HCT116 (cell line): ENCODE measurements around the gene LGALS7. TPM values are rescaled to one million over a fixed set of nuclear protein-coding genes. Genes with fewer than 3 reads are reported as not detected.

Experiments
- ATAC-seq: fragments of 200-7000 bp; cut with Tn5 transposase; 2 replicates; pipeline ENCODE4 v1.9.1; 2020; ENCODE audit warnings: mild to moderate bottlenecking, moderate library complexity
- BruUV-seq: library from RNA; stranded (reverse); fragments of 400-500 nt; replicated peaks from 2 replicates; lab custom pipeline; 2021; lab: Mats Ljungman, UMichigan
- CTCF ChIA-PET: fragments of 300-600 bp; sonication (Branson Sonifier 250); formaldehyde crosslinking; loops from one replicate; lab custom pipeline; 2021; ENCODE audit warnings: antibody characterized with exemption; lab: Charles Lee
- POLR2A ChIA-PET: fragments of 300-600, 350-600 bp; sonication (Branson Sonifier 250); formaldehyde crosslinking; loops from one replicate; lab custom pipeline; 2021; ENCODE audit warnings: antibody characterized with exemption; lab: Charles Lee
- RAD21 ChIA-PET, 2 experiments: fragments of 300-600 bp; sonication (Branson Sonifier 250); formaldehyde crosslinking; loops; one replicate each; lab custom pipeline; 2023; ENCODE audit warnings: low total read pairs in 2 of 2; ENCODE audit not compliant: uncharacterized antibody in 2 of 2, unreplicated experiment in 2 of 2, low non-redundant PET in 1 of 2; lab: Charles Lee
- DNase-seq: peaks from one replicate; pipeline ENCODE4 v3.0.0-alpha.2; 2010; ENCODE audit warnings: low read depth, low spot score
- H2AFZ ChIP-seq: fragments of 200-600 bp; shearing (Covaris generic), sonication (generic); 2 replicates; pipeline ENCODE4 v1.6.1; 2017; ENCODE audit warnings: low read depth, mixed run types, mixed read lengths, antibody characterized with exemption, low read length; ENCODE audit not compliant: poor library complexity, severe bottlenecking
- H3K27ac ChIP-seq: 2 replicates; pipeline ENCODE4 v1.5.1; 2012; ENCODE audit warnings: low read depth, low read length
- H3K27me3 ChIP-seq: fragments of 200-600 bp; sonication (generic); 2 replicates; pipeline ENCODE4 v1.6.1; 2016; ENCODE audit warnings: mixed run types, low read length, mixed read lengths; ENCODE audit not compliant: insufficient read depth
- H3K36me3 ChIP-seq, 2 experiments: fragments of 200-500 bp in 1 of 2; fragments of 200-600 bp in 1 of 2; sonication (Bioruptor generic) in 1 of 2; sonication (generic) in 1 of 2; 2 replicates each; pipeline versions ENCODE4 v1.5.1 to v1.6.1; 2014 to 2016; ENCODE audit warnings: low read length in 2 of 2, inconsistent platforms in 1 of 2, mixed read lengths in 1 of 2, mixed run types in 1 of 2; ENCODE audit not compliant: insufficient read depth in 2 of 2, control insufficient read depth in 1 of 2
- H3K4me1 ChIP-seq, 2 experiments: fragments of 200-600 bp in 1 of 2; sonication (generic) in 1 of 2; 2 replicates each; pipeline versions ENCODE4 v1.5.1 to v1.6.1; 2012 to 2017; ENCODE audit warnings: low read length in 2 of 2, inconsistent platforms in 1 of 2, mild to moderate bottlenecking in 1 of 2, mixed read lengths in 1 of 2, mixed run types in 1 of 2, moderate library complexity in 1 of 2; ENCODE audit not compliant: insufficient read depth in 2 of 2, control insufficient read depth in 1 of 2
- H3K4me2 ChIP-seq: fragments of 200-600 bp; sonication (generic); 2 replicates; pipeline ENCODE4 v1.6.1; 2017; ENCODE audit warnings: mixed run types, low read length, mixed read lengths
- H3K4me3 ChIP-seq, 2 experiments: fragments of 200-600 bp in 1 of 2; sonication (generic) in 1 of 2; replicated peaks in 1 of 2; 2 replicates each; pipeline ENCODE4 v1.5.1; 2011 to 2016; ENCODE audit warnings: low read length in 2 of 2, control low read depth in 1 of 2, low read depth in 1 of 2, mild to moderate bottlenecking in 1 of 2, mixed read lengths in 1 of 2, mixed run types in 1 of 2
- H3K79me2 ChIP-seq: fragments of 200-600 bp; sonication (generic); 2 replicates; pipeline ENCODE4 v1.6.1; 2017; ENCODE audit warnings: mild to moderate bottlenecking, mixed run types, low read length, moderate library complexity, mixed read lengths; ENCODE audit not compliant: insufficient read depth
- H3K9ac ChIP-seq: fragments of 200-600 bp; sonication (generic); 2 replicates; pipeline ENCODE4 v1.6.1; 2016; ENCODE audit warnings: low read length, mixed read lengths
- H3K9me2 ChIP-seq: fragments of 200-600 bp; sonication (generic), shearing (Covaris generic); 2 replicates; pipeline ENCODE4 v1.6.1; 2017; ENCODE audit warnings: mixed run types, mild to moderate bottlenecking, moderate library complexity; ENCODE audit not compliant: insufficient read depth
- H3K9me3 ChIP-seq, 2 experiments: fragments of 200-500 bp in 1 of 2; fragments of 200-600 bp in 1 of 2; sonication (Bioruptor generic) in 1 of 2; sonication (generic) in 1 of 2; 2 replicates each; pipeline ENCODE4 v1.6.1; 2014 to 2017; ENCODE audit warnings: low read length in 2 of 2, mixed read lengths in 2 of 2, inconsistent platforms in 1 of 2, low read depth in 1 of 2, mild to moderate bottlenecking in 1 of 2, mixed run types in 1 of 2, moderate library complexity in 1 of 2; ENCODE audit not compliant: control insufficient read depth in 1 of 2, insufficient read depth in 1 of 2
- H4K20me1 ChIP-seq: fragments of 200-600 bp; sonication (generic), shearing (Covaris generic); 2 replicates; pipeline ENCODE4 v1.6.1; 2017; ENCODE audit warnings: mixed run types, mild to moderate bottlenecking, moderate library complexity; ENCODE audit not compliant: insufficient read depth
- CEBPB ChIP-seq: IDR thresholded peaks from 2 replicates; pipeline ENCODE4 v1.6.1; 2012; ENCODE audit warnings: low read depth
- CTCF ChIP-seq, 3 experiments: fragments of 200-600 bp in 1 of 3; sonication (generic) in 1 of 3; IDR thresholded peaks in 2 of 3; conservative IDR thresholded peaks in 1 of 3; 2 replicates each; pipeline ENCODE4 v1.5.1; 2012 to 2017; ENCODE audit warnings: low read depth in 2 of 3, low read length in 2 of 3, antibody characterized with exemption in 1 of 3, borderline replicate concordance in 1 of 3, control low read depth in 1 of 3, mild to moderate bottlenecking in 1 of 3, mixed read lengths in 1 of 3, mixed run types in 1 of 3, moderate library complexity in 1 of 3; ENCODE audit not compliant: insufficient read depth in 1 of 3
- EGR1 ChIP-seq: IDR thresholded peaks from 2 replicates; pipeline ENCODE4 v1.6.1; 2012; ENCODE audit warnings: low read depth
- EZH2 ChIP-seq: fragments of 200-600 bp; sonication (generic); IDR thresholded peaks from 2 replicates; pipeline ENCODE4 v1.6.1; 2017; ENCODE audit warnings: antibody characterized with exemption, mixed run types
- JUND ChIP-seq: IDR thresholded peaks from 2 replicates; pipeline ENCODE4 v1.6.1; 2012
- MAX ChIP-seq: IDR thresholded peaks from 2 replicates; pipeline ENCODE4 v1.6.1; 2012
- POLR2A ChIP-seq: IDR thresholded peaks from 2 replicates; pipeline ENCODE4 v1.7.0; 2011; ENCODE audit warnings: borderline replicate concordance; ENCODE audit not compliant: insufficient read depth, insufficient read length; ENCODE audit errors: extremely low read depth
- RAD21 ChIP-seq: IDR thresholded peaks from 2 replicates; pipeline ENCODE4 v1.6.1; 2012; ENCODE audit warnings: low read depth, mild to moderate bottlenecking
- SP1 ChIP-seq: IDR thresholded peaks from 2 replicates; pipeline ENCODE4 v1.6.1; 2012; ENCODE audit warnings: low read depth
- SRF ChIP-seq: IDR thresholded peaks from 2 replicates; pipeline ENCODE4 v1.6.1; 2012; ENCODE audit warnings: low read depth
- YY1 ChIP-seq: IDR thresholded peaks from 2 replicates; pipeline ENCODE4 v1.6.1; 2011; ENCODE audit warnings: low read length, low read depth, moderate library complexity, mild to moderate bottlenecking; ENCODE audit not compliant: insufficient replicate concordance; ENCODE audit errors: extremely low read depth
- ZFX ChIP-seq: fragments of 450-650 bp; IDR thresholded peaks from 2 replicates; pipeline ENCODE4 v1.6.1; 2017
- ZNF274 ChIP-seq: fragments of 200-500 bp; sonication (Bioruptor generic); IDR thresholded peaks from 2 replicates; pipeline ENCODE4 v1.6.1; 2014; ENCODE audit warnings: mild to moderate bottlenecking, low read depth, low read length, inconsistent platforms
- intact Hi-C: fragments of 100-400 bp; cut with micrococcal nuclease; formaldehyde crosslinking; loops from 2 replicates; pipeline ENCODE4 v1.10.0; 2022
- total RNA-seq: library from RNA; stranded (reverse); gene quantifications from one replicate; pipeline ENCODE4 v1.2.1, GENCODE V29; 2021; ENCODE audit not compliant: unreplicated experiment

LGALS7 gene
- total RNA-seq, 1 experiment from 2014 or later: not detected

GRCh38 chr19:38742296-38742695 lies 31.0 kb downstream of the LGALS7 start:
- intact Hi-C loops: no loop called here
- no peaks in the 10 kb centered on the region for H3K9me3 ChIP-seq
- no TSS peak for BruUV-seq
- no peak overlapping the region for H3K4me3 ChIP-seq
- ChIA-PET RAD21 (no interaction called here), POLR2A (interaction anchor here (0.9 kb wide), 1 partner anchor 24 kb away, joined by 3 read pairs; no protein-coding TSS in a partner anchor), CTCF (interaction anchor here (0.7 kb wide), 1 partner anchor 19 kb away, joined by 3 read pairs; no protein-coding TSS in a partner anchor)
- no peaks in the 10 kb centered on the region for H3K36me3 ChIP-seq
- no peaks in the 10 kb centered on the region for H3K9me2 ChIP-seq
- peaks cover 0 to under 1% of the 10 kb centered on the region in 2 experiments; a peak in 1 of 4 replicates for H3K4me1 ChIP-seq
- ATAC-seq (no peak), DNase-seq (no peak)
- H3K4me2 ChIP-seq: no peak overlapping the region
- H3K27me3 ChIP-seq: no peaks in the 10 kb centered on the region
- H4K20me1 ChIP-seq: no peaks in the 10 kb centered on the region
- TF ChIP-seq CEBPB (no peak), JUND (no peak), SP1 (no peak), CTCF (IDR thresholded peaks at IDR 0.05 in 2 of 3, conservative IDR thresholded peaks at IDR 0.05 in 1 of 3; ENCODE audit: borderline replicate concordance in 1 of 3, insufficient read depth in 1 of 3, low read depth in 2 of 3, low read length in 2 of 3) (no peak), POLR2A (no peak), EZH2 (no peak), ZFX (no peak), ZNF274 (no peak), SRF (no peak)
- no peaks in the 10 kb centered on the region for H3K79me2 ChIP-seq
- H2AFZ ChIP-seq: no peak overlapping the region
- H3K27ac ChIP-seq: no peak overlapping the region
- H3K9ac ChIP-seq: no peak overlapping the region

GRCh38 chr19:38741670-38742069 lies 31.6 kb downstream of the LGALS7 start:
- Histone ChIP-seq H3K36me3 (no peaks in the 10 kb centered on the region), H3K9me2 (no peaks in the 10 kb centered on the region), H3K27ac (no peak overlapping the region), H3K4me1 (peaks cover 0 to 5% of the 10 kb centered on the region in 2 experiments; a peak in 2 of 4 replicates), H3K4me3 (no peak overlapping the region), H3K9ac (no peak overlapping the region), H2AFZ (no peak overlapping the region), H3K4me2 (no peak overlapping the region), H3K9me3 (no peaks in the 10 kb centered on the region), H3K79me2 (no peaks in the 10 kb centered on the region), H3K27me3 (no peaks in the 10 kb centered on the region), H4K20me1 (no peaks in the 10 kb centered on the region)
- TF ChIP-seq ZNF274: no peak
- no peak for TF ChIP-seq SRF
- no peak for TF ChIP-seq YY1
- no peak for TF ChIP-seq CTCF (IDR thresholded peaks at IDR 0.05 in 2 of 3, conservative IDR thresholded peaks at IDR 0.05 in 1 of 3; ENCODE audit: borderline replicate concordance in 1 of 3, insufficient read depth in 1 of 3, low read depth in 2 of 3, low read length in 2 of 3)
- no peak for TF ChIP-seq EZH2
- no peak for TF ChIP-seq EGR1
- no peak for TF ChIP-seq SP1
- TF ChIP-seq RAD21: no peak
- no peak for TF ChIP-seq MAX
- intact Hi-C loops: no loop called here
- ChIA-PET RAD21 (no interaction called here), CTCF (no interaction called here), POLR2A (interaction anchor here (0.9 kb wide), 1 partner anchor 25 kb away, joined by 3 read pairs; no protein-coding TSS in a partner anchor)
- DNase-seq (no peak), ATAC-seq (no peak)
- no TSS peak for BruUV-seq
